ENCODE data around the gene GSTO2.

The GSTO2 gene

DNA sequence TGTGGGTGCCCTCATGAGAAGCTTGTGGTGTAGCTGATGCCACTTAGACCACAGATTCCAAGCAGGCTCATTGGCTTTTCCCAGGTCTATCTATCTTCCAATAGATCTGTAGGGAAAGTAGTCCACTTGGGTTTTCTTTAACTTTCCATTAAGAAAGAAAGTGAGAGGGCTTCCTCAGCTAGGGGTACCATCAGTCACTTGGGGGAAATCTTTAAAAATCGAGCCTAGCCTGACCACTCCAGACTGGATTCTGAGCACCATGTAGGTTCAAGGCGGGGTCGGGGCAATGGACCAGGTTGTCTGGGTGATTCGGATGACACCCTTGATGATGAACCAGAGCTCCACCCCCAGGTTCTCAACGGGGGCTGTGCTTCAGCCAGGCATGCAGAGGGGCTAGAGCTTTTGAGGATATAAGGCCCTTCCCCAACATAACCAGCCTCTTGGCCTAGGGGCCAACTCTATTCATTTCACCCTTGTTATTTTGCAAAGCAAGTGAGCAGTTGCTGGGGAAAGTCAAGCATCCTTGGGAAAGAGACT lies 42.3 kb downstream of the GSTO2 start:
- no peaks in the 10 kb centered on the region for H3K27me3 ChIP-seq (replicated peaks; ENCODE audit: insufficient read depth, low read length)
- no peak overlapping the region for H3K4me3 ChIP-seq (ENCODE audit: low read length)
- no peaks in the 10 kb centered on the region for H3K79me2 ChIP-seq (ENCODE audit: low read length)
- no peak overlapping the region for H3K4me2 ChIP-seq (ENCODE audit: low read depth, low read length)
- DNase-seq = no peak
- H4K20me1 ChIP-seq (ENCODE audit: insufficient read depth, low read length) = no peaks in the 10 kb centered on the region
- H3K4me1 ChIP-seq (ENCODE audit: low read length) = peaks cover 17% of the 10 kb centered on the region
- TF ChIP-seq, protein P1, sequence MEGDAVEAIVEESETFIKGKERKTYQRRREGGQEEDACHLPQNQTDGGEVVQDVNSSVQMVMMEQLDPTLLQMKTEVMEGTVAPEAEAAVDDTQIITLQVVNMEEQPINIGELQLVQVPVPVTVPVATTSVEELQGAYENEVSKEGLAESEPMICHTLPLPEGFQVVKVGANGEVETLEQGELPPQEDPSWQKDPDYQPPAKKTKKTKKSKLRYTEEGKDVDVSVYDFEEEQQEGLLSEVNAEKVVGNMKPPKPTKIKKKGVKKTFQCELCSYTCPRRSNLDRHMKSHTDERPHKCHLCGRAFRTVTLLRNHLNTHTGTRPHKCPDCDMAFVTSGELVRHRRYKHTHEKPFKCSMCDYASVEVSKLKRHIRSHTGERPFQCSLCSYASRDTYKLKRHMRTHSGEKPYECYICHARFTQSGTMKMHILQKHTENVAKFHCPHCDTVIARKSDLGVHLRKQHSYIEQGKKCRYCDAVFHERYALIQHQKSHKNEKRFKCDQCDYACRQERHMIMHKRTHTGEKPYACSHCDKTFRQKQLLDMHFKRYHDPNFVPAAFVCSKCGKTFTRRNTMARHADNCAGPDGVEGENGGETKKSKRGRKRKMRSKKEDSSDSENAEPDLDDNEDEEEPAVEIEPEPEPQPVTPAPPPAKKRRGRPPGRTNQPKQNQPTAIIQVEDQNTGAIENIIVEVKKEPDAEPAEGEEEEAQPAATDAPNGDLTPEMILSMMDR (IDR thresholded peaks at IDR 0.05; ENCODE audit: low read length) = no peak
- TF ChIP-seq EZH2 (optimal IDR thresholded peaks at IDR 0.05; ENCODE audit: low read depth, low read length) (no peak), EZH2phosphoT487 (IDR thresholded peaks at IDR 0.05; ENCODE audit: low read length) (no peak)
- H3K9me2 ChIP-seq (replicated peaks; ENCODE audit: insufficient read depth, low read length) = no peaks in the 10 kb centered on the region
- H2AFZ ChIP-seq (ENCODE audit: low read length) = no peak overlapping the region
- H3K36me3 ChIP-seq (replicated peaks; ENCODE audit: insufficient read depth, low read length) = no peaks in the 10 kb centered on the region
- H3K27ac ChIP-seq (ENCODE audit: low read length) = no peak overlapping the region
- no peak overlapping the region for H3K9ac ChIP-seq (ENCODE audit: low read length)
- H3F3A ChIP-seq (ENCODE audit: insufficient read depth, low read length) = peaks cover 14% of the 10 kb centered on the region; the same call in 1 of the 2 replicates
- no peaks in the 10 kb centered on the region for H3K9me3 ChIP-seq (replicated peaks; ENCODE audit: insufficient read depth, low read length)

DNA sequence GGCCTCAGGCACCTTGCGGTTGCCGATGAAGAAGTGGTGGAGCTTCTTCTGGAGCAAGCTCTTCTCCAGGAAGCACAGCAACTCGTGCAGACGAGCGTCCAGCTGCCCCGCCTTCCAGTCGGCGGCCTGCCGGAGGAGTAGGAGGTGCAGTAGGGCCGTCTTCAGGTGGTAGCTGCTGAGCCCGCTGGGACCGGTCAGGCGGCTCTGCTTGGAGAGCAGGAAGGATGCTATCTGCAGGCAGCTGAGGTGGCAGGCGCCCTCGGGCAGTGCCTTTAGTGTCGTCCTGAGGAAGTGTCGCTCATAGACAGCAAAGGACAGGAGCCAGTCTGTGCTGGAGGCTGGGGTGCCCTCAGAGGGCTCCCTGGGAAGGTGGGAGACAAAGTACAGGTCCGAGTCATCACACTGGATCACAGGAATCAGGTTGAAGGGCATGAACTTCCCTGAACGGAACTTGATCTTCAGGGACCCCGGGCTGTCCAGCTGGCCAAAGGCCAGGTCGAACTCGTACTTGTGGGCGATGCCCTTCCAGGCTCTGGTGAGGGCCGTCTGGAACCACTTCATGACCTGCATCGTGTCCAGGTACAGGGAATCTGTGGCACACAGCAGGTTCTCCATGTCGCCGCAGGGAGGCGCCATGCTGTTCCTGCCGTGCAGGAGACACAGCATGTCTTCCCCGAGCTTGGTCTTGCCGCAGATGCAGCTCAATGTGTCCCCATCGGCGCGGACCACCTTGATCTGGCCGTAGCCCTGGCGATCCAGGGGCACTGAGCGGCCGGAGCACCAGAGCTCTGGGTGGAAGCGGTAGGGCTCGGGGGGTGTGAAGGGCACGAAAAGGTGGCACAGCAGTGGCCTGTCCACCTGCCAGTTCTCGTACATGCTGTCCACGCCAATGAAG lies 45.9 kb downstream of the GSTO2 start:
- Histone ChIP-seq H3F3A (ENCODE audit: insufficient read depth, low read length) (no peaks in the 10 kb centered on the region), H3K4me3 (ENCODE audit: low read length) (no peak overlapping the region), H3K27ac (ENCODE audit: low read length) (no peak overlapping the region), H3K36me3 (replicated peaks; ENCODE audit: insufficient read depth, low read length) (no peaks in the 10 kb centered on the region), H3K27me3 (replicated peaks; ENCODE audit: insufficient read depth, low read length) (no peaks in the 10 kb centered on the region), H3K4me1 (ENCODE audit: low read length) (no peaks in the 10 kb centered on the region), H3K9me3 (replicated peaks; ENCODE audit: insufficient read depth, low read length) (no peaks in the 10 kb centered on the region), H3K9ac (ENCODE audit: low read length) (no peak overlapping the region), H3K79me2 (ENCODE audit: low read length) (peaks cover 24% of the 10 kb centered on the region), H3K4me2 (ENCODE audit: low read depth, low read length) (no peak overlapping the region), H3K9me2 (replicated peaks; ENCODE audit: insufficient read depth, low read length) (no peaks in the 10 kb centered on the region), H4K20me1 (ENCODE audit: insufficient read depth, low read length) (no peaks in the 10 kb centered on the region; the same call in 1 of the 2 replicates), H2AFZ (ENCODE audit: low read length) (no peak overlapping the region)
- no peak for DNase-seq
- TF ChIP-seq, protein P1 (IDR thresholded peaks at IDR 0.05; ENCODE audit: low read length) = no peak
- TF ChIP-seq EZH2phosphoT487 (IDR thresholded peaks at IDR 0.05; ENCODE audit: low read length) = no peak
- no peak for TF ChIP-seq EZH2 (optimal IDR thresholded peaks at IDR 0.05; ENCODE audit: low read depth, low read length)

DNA sequence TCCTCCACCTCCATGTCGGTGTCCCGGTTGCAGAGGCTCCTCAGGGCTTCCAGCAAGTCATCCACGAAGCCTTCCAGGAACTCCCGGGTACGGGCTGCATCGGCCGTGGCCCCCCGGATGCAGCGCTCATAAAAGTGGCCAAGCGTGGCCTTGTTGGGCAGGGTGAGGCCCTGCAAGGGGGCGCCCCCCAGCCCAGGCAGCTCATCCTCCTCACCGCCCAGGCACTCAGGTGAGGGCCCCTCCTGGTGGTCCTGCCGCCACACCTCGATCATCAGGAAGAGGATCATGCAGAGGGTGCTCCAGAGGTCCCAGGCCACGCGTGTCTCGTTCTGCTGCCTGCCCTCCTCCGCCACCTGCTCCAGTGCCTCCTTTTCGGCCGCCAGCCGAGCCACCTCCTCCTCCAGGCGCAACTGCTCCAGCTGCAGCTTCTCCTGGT lies 46.5 kb downstream of the GSTO2 start:
- no peaks in the 10 kb centered on the region for H3K4me1 ChIP-seq (ENCODE audit: low read length)
- H3K36me3 ChIP-seq (replicated peaks; ENCODE audit: insufficient read depth, low read length) = no peaks in the 10 kb centered on the region
- TF ChIP-seq, protein P1 (IDR thresholded peaks at IDR 0.05; ENCODE audit: low read length) = no peak
- TF ChIP-seq EZH2 (optimal IDR thresholded peaks at IDR 0.05; ENCODE audit: low read depth, low read length) = no peak

More for the DNA sequence above, 46.5 kb downstream of the GSTO2 start:
- no peaks in the 10 kb centered on the region; the same call in 1 of the 2 replicates for H4K20me1 ChIP-seq (ENCODE audit: insufficient read depth, low read length)
- no peaks in the 10 kb centered on the region for H3K27me3 ChIP-seq (replicated peaks; ENCODE audit: insufficient read depth, low read length)
- H3K4me3 ChIP-seq (ENCODE audit: low read length) = no peak overlapping the region
- no peak overlapping the region for H3K27ac ChIP-seq (ENCODE audit: low read length)
- no peak overlapping the region for H3K4me2 ChIP-seq (ENCODE audit: low read depth, low read length)
- no peaks in the 10 kb centered on the region for H3K9me2 ChIP-seq (replicated peaks; ENCODE audit: insufficient read depth, low read length)
- no peaks in the 10 kb centered on the region for H3K9me3 ChIP-seq (replicated peaks; ENCODE audit: insufficient read depth, low read length)
- peaks cover 28% of the 10 kb centered on the region for H3K79me2 ChIP-seq (ENCODE audit: low read length)
- no peaks in the 10 kb centered on the region for H3F3A ChIP-seq (ENCODE audit: insufficient read depth, low read length)
- H3K9ac ChIP-seq (ENCODE audit: low read length) = no peak overlapping the region
- no peak for DNase-seq
- no peak overlapping the region for H2AFZ ChIP-seq (ENCODE audit: low read length)

All from MM.1S (cell line).